Measurements from ENCODE around the gene IKBIP.
"Not testable (repeated sequence)": the region's sequence is repeated elsewhere in the genome, so short reads cannot be mapped to it uniquely, and the experiment has no call there.

IKBIP gene

GRCh38 chr12:98606359-98606988 lies 38.1 kb downstream of the IKBIP start:
- in situ Hi-C loops (cut with MboI; ENCODE audit: low pct_unique_long_range_greater_than_20kb, low sequenced_read_pairs, unreplicated experiment): no loop called here
- TF ChIP-seq CTCF (IDR thresholded peaks at IDR 0.05; ENCODE audit: extremely low read depth, insufficient read depth, missing control alignments): peak; percentile 5
- no peak for DNase-seq (ENCODE audit: low spot score)

- TF ChIP-seq CTCF (IDR thresholded peaks at IDR 0.05; ENCODE audit: extremely low read depth, insufficient read depth, missing control alignments): no peak
- no peak for DNase-seq (ENCODE audit: low spot score)
- in situ Hi-C loops (cut with MboI; ENCODE audit: low pct_unique_long_range_greater_than_20kb, low sequenced_read_pairs, unreplicated experiment): no loop called here
These were observed 42.7 kb downstream of the IKBIP start for GRCh38 chr12:98601924-98602323.

GRCh38 chr12:98597313-98597712 lies 47.3 kb downstream of the IKBIP start:
- DNase-seq (ENCODE audit: low spot score); in situ Hi-C loops (cut with MboI; ENCODE audit: low pct_unique_long_range_greater_than_20kb, low sequenced_read_pairs, unreplicated experiment): not testable (repeated sequence)

GRCh38 chr12:98595243-98595988 lies 49.2 kb downstream of the IKBIP start:
- in situ Hi-C loops (cut with MboI; ENCODE audit: low pct_unique_long_range_greater_than_20kb, low sequenced_read_pairs, unreplicated experiment): no loop called here
- TF ChIP-seq CTCF (IDR thresholded peaks at IDR 0.05; ENCODE audit: extremely low read depth, insufficient read depth, missing control alignments): no peak

GRCh38 chr12:98594050-98594835 lies 50.3 kb downstream of the IKBIP start:
- TF ChIP-seq CTCF (IDR thresholded peaks at IDR 0.05; ENCODE audit: extremely low read depth, insufficient read depth, missing control alignments): no peak
- no peak for DNase-seq (ENCODE audit: low spot score)

More at GRCh38 chr12:98595243-98595988, 49.2 kb downstream of the IKBIP start:
- DNase-seq (ENCODE audit: low spot score): no peak

GRCh38 chr12:98593351-98594049 lies 51.1 kb downstream of the IKBIP start, which contains the start of gene SLC25A3:
Gene SLC25A3, plus strand, starts transcription at chr12:98593686. Its CDS starts 293 bp downstream, at chr12:98593979.
- in situ Hi-C loops (cut with MboI; ENCODE audit: low pct_unique_long_range_greater_than_20kb, low sequenced_read_pairs, unreplicated experiment): no loop called here

More at GRCh38 chr12:98594050-98594835, 50.3 kb downstream of the IKBIP start:
- in situ Hi-C loops (cut with MboI; ENCODE audit: low pct_unique_long_range_greater_than_20kb, low sequenced_read_pairs, unreplicated experiment): no loop called here

More at GRCh38 chr12:98593351-98594049, 51.1 kb downstream of the IKBIP start, which contains the start of gene SLC25A3:
- TF ChIP-seq CTCF (IDR thresholded peaks at IDR 0.05; ENCODE audit: extremely low read depth, insufficient read depth, missing control alignments): peak; percentile 13
- DNase-seq (ENCODE audit: low spot score): peak; percentile 96

Data from GM13977 (cell line).